Hepatic stellate cell (primary cell): Measurements from ENCODE around the gene CASZ1.

Experiments used
- DNase-seq: peaks from one replicate; pipeline ENCODE4 v3.0.0; 2011; ENCODE audit warnings: low spot score

CASZ1 gene

GRCh38 chr1:10796029-10796944 lies at the start of gene CASZ1:
TSS of gene CASZ1 (minus strand) at chr1:10796646. CDS start at chr1:10693889, 102,757 bp downstream.
- DNase-seq = peak; percentile 99

GRCh38 chr1:10843697-10844096 lies 47.3 kb upstream of the CASZ1 start:
- DNase-seq = no peak

GRCh38 chr1:10841118-10841517 lies 44.7 kb upstream of the CASZ1 start:
- DNase-seq = no peak

GRCh38 chr1:10839188-10839770 lies 42.8 kb upstream of the CASZ1 start:
- no peak for DNase-seq

- no peak for DNase-seq
These were observed 42.1 kb upstream of the CASZ1 start for GRCh38 chr1:10838541-10838940.

DNA sequence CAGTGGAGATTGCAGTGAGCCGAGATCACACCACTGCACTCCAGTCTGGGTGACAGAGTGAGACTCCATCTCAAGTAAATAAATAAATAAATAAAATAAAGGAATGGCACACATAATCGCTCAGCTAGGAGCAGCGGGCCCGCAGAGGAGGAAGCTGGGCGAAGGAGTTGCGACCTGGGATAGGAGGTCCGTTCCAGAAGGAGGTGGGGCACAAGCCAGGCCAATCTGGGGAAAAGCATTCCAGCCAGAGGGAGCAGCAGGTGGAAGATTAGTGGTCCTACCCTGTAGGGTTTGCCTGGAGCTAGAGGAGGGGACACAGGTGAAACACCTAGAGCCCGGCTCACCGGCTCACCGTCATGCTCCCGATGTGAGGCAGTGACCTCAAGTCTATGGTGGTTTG lies 40.3 kb upstream of the CASZ1 start:
- no peak for DNase-seq

DNA sequence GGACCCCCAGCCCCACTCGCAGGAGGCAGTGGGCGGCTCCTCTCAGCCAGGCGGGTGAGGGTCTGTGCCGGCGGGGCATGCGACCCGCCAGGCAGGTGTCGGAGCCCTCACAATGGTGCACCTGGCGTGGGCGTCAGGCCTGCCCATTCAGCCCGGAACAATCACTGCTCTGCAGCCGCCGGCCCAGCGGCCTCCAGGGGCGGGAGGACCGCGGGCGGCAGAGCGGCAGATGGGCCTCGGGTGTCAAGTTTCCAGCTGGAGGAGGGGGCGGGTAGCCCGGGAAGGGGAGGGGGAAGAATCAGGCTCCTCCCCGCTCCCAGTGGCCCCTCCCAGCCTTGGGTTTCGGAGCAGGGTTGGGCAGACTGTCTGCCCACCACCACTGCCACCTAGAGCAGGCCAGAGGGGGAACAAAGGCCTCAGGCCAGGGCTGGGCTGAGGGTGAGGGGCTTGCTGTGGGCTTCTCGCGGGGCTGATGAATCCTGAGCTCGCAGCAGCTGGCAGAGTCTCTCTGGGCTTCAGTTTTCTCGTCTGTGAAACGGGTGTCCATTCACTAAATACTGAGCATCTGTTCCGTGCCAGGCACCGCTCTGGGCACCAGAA lies 39.5 kb upstream of the CASZ1 start:
- peak; percentile 36 for DNase-seq

- DNase-seq = no peak
These were observed 39.0 kb upstream of the CASZ1 start for GRCh38 chr1:10835421-10835820.

GRCh38 chr1:10834770-10835412 lies 38.4 kb upstream of the CASZ1 start:
- no peak for DNase-seq

DNA sequence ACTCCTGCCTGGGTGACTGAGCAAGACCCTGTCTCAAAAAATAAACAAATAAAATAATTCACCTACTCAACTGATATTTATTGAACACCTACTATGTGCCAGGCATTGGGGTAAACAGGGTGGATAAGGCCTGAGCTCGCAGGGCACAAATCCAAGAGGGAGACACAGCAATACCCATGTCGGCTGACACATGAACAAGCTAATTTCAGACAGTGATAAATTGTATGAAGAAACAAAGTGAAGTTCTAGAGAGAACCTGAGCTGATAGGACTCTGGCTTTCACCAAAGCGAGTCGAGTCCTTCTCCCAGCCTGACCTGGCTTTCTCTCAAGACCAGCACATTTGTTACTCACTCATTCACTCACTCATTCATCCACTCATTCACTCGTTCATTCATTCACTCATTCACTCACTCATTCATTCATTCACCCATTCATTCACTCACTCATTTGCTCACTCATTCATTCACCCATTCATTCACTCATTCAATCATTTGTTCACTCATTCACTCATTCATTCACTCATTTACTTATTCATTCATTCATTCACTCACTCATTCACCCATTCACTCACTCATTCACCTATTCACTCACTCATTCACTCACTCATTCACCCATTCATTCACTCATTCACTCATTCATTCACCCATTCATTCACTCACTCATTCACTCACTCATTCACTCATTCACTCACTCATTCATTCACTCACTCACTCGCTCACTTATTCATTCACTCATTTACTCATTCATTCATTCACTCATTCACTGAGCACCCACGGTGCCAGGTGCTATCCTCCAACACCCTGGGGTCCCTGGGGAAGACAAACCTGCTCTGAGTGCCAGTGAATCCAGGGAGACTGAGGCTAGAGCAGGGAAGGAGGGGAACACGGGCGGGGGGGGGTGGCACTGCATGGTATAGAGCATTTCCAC lies 37.4 kb upstream of the CASZ1 start:
- DNase-seq = peak; percentile 36

DNA sequence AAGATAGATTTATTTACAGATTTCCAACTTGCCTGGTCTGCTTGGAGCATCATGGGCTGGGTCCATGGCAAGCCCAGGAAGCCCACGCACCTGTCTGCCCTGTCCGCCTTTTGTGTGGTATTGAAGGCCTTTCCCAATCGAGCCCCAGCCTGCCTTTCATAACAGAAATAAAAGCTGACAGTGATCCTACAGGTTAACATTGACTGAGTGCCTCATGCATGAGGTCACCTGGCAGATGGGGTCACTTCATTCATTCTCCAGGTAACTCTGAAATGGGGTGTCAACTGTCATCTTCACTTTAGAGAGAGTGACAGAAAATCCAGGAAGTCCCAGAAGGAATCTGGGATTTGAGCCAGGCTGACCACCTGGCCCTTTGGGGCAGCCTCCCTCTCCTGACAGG lies 36.3 kb upstream of the CASZ1 start:
- no peak for DNase-seq

DNA sequence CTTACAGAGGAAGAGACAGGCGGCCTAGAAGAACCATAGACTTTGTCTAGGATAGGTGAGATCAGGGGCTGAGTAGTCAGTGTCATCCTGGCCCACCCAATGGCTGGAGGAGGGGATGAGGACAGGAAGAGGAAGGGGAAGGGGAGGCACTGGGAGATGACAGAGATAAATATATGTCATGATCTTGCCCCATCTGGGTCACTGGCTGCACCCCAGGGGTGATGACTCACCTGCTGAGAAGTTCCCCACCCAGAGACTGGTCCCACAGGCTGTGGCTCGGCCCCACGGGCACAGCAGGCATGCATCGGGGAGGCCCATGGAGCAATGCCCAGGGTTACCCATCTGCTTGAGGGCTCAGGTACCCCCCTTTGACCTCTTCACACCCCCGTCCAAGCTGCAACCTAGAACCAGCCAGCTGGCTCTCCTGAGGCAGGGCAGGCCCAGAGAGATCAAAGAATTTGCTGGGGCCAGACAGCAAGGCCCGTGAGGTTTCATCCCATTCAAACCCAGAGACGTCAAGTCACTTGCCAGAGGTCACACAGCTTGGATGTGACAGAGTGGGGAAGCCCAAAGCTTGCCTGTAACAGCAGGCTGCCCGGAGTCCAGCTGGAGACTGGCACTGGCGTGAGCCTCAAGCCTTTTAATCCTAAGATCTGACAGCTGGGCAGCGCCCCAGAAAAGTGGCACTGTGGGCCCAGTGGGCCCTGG lies 34.7 kb upstream of the CASZ1 start:
- DNase-seq = no peak

DNA sequence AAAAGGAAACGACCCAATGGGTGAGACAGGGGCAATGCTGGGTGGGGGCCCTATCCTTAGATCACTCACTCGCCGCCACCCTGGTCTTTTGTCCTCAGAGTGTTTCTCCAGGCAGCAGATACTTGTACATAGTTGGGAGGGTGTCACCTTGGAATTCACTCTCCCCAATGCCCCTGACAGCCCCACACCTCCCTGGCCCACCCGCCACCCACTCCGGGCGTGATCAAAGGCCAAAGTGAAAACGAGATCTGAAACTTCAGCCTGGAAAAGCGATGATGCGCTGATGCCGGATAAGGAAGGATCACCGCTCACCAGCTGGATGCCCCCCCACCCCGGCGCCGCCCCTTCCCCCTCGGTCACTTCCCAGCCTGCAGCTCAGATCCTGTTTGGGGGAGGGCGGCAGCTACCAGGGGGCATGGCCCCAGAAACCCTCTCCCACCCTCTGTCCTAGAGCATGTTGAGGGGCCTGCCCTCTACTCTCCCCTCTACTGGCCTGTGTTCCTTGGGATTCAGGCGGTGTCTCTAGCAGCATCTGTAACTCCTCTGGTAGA lies 33.6 kb upstream of the CASZ1 start:
- DNase-seq = no peak

- DNase-seq = no peak
These were observed 32.8 kb upstream of the CASZ1 start for GRCh38 chr1:10829067-10829818.

DNA sequence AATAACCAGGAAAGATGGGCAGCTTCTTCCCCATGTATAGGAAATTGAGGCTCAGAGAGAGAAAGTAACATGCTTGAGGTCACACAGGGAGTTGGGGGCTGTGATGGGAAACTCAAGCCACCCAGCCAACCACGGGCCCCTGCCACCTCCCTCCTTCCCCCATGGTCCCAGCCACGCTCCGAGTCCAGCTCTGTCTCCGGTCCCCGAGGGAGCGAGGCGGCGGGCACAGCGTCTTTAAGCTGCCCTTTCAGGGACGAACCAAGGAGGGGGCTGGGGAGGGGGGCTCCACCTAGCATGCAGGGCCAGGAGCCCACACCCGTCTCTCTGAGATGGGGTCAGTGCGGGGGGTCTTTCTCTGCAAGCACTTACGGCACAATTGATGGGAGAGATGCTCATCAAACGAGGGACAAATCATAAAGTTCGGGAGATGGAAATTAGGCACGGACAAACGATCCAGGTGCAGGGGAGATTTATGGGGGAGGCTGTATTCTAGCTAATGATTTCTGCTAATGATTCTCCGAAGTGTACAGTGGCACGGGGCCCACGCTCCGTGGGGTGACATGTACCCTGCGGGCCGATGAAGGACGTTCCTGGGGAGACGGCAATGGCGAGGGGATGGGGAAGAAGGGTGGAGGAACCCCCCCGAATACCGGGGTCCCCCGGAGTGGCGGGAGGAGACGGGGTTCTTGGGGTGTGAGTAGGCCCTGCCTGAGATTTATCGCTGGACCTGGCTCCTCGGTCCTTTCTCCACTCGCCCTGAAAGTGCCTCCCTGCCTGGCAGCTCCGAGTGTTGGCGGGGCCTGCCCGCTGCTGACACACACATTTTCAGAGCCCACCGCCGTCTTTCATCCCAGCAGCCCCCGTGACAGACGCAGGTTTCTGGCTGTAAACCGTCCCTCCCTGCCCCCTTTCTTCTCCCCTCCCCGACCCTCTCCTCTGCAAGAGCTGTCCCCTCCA lies 31.2 kb upstream of the CASZ1 start:
- no peak for DNase-seq

DNA sequence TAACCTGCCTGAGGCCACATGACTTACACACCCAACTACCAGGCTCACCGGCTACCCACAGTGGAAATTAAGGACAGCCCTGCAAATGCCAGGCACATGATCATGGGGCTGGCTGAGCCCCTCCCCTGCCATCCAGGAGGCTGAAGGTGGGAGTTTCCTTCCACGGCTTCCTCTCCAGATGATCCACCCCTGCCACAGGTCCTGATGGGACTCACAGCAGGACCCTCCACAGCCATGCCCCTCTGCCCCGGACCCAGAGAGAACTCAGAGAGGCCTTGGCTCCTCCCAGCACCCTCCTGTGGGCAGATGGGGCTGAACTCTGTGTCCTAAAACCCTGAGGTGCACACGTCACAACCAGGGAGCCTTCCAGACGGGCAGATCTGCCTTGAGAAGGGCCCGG lies 29.1 kb upstream of the CASZ1 start:
- DNase-seq = no peak

DNA sequence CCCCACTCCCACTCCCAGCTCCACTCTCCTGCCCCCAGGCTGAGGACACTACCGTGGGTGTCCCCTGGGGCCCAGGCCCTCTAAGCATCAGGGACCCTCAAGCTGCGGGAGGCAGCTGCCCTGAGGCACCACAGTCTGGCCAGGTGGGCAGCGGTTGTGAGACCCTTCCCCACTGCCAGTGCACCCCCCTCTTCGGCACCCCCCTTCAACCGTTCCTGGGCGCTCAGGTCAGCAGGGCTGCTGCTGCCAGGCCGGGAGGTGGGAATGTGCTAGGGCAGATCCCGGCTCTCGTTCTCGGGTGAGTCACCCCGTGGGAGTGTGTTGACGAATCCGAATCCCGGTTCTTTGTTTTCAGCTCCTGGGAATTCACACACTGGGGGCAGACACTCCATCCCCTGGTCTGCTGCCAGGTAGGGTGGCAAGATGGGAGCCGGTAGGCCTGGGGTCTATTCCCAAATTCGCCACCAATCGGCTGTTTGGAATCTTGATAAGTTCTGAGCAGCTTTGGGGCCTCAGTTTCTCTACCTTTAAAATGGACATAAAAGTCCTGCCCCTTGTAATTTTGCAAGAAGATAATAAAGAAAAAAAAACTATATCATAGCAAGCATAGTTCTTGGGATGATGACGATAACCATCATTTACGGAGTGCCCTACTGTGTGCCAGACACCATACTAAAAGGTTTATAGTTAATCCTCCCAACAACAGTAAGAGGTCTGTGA lies 28.5 kb upstream of the CASZ1 start:
- peak; percentile 77 for DNase-seq

DNA sequence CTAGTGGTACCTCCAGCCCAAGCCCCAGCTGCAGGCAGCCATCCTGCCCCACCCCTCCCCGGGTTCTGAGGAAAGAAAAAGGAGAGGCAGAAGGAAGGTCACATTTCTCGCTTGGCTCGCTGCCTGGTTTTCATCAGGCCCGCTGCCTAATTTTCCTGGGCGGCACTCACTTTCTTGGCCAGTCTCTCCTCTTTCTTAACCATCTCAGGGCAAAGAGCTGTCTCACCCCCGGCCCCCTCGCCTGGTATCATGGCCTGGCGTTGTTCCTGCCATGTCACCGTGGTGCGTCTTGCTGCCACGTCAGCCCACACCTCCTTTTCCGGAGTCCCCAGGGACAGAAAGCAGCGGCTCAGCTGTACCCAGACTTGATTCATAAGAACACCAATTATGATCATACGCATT lies 26.6 kb upstream of the CASZ1 start:
- DNase-seq = no peak
